Activated T-helper 1 cell treated with anti-CD3 and anti-CD28 coated beads, Interleukin-2, amount 50 U/mL, for 16 hours (primary cell): ENCODE data around the gene PSMA3.

Source experiments
- DNase-seq, 2 donors: peaks; one replicate each; pipeline ENCODE4 v3.0.0-alpha.2; 2020; ENCODE audit warnings: low read depth in 1 of 2, low spot score in 1 of 2

The PSMA3 gene

DNA sequence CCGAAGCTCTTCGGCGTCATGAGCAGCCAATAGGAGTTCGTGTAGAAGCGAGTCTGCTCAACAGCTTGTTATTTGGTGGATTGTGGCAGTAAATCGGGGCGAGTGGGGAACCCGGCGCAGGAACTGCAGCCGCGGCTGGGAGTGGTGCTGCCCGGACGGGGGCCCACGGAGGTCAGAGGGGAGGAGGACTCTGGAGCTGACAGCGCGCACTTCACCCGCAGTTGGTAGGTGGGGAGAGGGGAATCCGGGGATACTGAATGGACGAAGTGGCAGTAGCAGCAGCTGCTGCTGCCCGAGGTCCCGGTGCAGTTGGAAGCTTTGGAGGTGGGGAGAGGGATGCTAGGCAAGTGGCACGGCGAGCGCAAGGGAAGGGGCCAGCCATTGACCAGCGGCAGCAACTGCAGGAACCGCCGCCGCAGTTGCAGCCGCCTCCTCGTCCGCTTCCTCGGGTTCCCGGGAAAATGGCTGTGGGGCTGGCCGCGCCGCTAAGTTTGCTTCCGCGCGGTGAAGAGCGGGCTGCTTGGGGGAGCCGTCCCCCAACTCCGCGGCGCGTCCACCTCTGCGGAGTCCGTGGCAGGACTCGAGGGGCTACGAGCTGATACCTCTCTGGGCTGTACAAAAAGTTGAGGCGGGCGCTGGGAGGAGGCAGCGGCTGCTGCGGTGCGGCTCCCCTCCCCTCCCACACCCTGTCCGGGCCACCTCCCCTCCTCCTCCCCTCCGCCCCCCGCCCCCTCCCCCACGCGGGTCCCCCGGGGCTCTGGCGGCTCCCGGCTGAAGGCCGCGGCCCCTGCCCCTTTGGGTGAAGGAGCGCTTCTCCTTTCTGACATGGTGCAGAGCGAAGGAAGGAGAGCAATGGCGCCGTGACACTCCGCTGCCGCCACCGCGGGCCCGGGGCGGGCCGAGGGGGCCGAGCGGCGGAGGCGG lies 54.1 kb downstream of the PSMA3 start, which contains the start of gene ARID4A:
TSS of gene ARID4A (plus strand) at position 79 of the 924 bp plus-strand sequence. CDS start 1,300 bp downstream, outside the sequence.
- DNase-seq, result peak; percentile 60 to 72

DNA sequence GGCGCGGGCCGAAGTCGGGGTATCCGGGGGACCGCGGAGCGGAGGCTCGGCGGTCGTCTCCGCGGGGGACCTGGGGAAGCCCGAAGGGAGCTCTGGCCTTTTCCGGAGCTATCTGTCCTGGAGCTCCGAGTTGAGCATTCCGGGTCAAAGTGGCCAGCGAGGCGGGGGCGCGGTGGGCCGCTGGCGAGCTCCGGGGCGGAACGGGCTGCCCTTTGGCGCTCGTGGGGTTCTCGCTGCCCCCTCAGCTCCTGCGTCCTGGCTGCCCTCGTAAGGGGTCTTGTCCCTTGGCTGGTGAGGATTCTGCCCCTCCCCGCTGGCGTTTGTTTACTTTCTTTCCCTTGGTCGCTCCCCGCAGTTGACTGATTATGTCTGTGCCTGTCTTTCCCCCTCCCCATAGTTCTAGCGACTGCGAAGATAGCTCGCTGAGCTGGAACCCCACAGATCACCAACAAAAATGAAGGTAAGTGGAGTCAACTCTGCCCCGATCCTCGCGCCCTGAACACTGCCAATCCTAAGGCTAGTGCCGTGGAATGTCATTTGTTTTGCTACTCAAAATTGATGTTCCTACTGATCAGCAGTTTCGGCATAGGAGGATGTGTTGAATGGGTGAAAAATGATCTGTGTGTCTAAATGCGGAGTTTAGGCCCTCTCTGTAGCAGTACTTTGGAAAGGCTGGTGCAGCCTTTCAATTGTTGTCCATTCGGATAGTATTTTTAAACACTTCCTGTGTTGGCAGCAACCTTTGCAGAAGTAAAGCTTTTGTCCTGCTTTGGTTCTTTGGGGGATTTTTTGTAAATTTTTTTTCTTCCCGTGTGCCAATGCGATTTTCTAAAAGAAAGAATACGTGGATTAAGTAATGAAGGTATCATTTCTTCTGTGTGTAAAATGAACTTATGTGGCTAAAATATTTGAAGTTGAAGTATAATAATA lies 55.0 kb downstream of the PSMA3 start:
- no peak for DNase-seq

DNA sequence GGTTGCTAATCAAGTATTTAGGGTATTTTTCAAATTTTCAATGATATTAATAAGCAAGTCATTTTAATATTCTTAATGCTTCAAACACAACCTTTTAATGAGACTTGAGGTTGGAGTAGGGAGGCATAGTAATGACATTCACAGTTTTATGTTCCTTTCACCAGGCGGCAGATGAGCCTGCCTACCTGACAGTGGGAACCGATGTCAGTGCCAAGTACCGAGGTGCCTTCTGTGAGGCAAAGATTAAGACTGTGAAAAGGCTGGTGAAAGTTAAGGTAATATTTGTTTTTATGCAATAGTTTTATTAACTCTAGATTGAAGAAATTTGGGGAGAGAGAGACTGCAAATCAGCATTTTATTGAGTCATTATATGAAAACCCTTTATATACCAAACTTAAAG lies 56.8 kb downstream of the PSMA3 start:
- no peak for DNase-seq

DNA sequence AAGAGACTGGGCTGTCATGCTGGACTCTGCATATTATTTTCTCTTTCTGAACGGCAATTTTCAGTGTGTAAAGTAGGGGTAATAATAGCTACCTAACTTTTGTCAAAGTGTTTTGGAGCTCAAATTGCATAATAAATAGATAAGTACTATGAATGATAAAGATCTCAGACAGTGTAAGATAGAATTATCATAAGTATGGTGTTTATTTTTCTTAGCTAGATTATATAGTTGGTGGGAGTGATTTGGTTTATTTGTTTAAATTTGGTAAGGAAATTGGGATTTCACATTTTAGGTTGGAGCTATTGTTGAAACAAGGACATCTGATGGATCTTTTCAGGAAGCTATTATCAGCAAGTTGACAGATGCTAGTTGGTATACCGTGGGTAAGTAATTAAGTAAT lies 61.1 kb downstream of the PSMA3 start:
- no peak for DNase-seq

DNA sequence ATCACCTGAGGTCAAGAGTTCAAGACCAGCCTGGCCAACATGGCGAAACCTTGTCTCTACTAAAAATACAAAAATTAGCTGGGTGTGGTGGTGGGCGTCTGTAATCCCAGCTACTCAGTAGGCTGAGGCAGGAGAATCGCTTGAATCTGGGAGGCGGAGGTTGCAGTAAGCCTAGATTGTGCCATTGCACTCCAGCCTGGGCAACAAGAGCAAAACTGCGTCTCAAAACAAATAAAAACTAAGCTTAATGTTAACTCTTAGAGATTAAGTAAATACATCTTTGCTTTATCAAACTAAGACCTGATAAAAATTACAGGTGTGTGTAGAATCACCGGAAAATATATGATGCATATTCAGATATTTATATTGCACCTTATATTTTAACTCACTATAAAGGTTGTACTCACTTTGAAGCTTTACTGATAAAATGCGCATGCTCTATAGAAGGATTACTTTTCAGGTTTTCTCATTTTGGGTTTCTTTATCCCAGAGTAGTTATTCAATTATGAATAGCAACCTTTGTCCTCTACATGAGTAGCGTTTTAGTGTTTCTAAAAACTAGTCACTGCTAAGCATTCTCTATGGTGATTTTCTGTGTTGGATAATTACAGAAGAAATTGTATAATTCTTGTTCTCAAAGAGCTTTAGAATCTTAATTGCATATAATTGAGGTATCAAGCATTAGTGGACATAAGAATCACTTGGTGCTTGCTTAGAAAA lies 63.1 kb downstream of the PSMA3 start:
- DNase-seq, result no peak

DNA sequence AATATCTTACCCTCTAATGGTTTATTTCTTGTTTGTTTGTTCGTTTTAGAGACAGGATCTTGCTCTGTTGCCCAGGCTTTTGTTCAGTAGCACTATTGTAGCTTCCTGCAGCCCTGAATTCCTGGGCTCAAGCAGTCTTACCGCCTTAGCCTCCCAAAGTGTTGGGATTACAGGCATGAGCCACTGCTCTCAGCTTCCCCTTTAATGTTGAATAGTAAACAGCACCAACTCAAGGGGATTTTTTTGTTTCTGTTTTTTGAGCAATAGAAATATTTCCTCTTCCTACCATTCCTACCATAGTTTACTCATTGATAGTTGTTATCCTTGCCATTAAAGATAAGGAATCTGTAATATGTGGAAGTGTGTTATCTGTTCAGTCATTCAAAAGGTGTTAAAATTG lies 64.4 kb downstream of the PSMA3 start:
- no peak for DNase-seq

DNA sequence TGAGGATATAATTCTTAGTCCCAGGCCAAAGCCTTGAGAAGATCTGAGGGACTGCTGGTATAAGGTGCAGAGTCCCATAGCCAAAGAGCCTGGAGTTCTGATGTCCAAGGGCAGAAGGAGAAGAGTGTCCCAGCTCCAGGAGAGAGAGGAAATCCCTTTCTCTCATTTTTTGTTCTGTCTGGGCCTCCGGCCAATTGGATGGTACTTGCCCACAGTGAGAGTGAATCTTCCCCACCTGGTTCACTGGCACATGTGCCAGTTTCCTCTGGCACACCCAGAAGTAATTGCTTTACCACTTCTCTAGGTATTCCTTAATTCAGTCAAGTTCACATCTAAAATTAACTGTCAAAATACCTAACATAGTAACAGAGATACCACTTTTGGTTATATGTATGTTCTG lies 69.1 kb downstream of the PSMA3 start:
- DNase-seq, result no peak

DNA sequence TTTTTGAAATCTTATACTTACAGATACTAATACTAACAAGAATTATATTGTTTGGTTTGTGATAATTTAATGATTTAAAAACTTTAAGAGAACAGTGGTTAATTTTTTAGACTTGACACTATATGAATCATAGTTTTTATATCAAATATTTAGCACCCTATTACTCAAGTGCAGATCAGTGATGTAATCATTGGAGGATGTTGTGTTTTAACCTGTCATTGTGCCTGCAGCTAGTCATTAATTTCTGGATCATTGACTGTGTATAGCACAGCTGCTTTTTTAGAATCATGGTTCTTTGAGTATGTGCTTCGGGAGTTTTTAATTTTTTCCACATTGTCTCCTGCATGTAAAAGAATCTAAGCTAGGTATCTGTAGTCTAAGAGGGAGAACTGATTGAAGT lies 71.0 kb downstream of the PSMA3 start:
- DNase-seq, result no peak
